Measurements from ENCODE around the gene DLGAP4.

DNA sequence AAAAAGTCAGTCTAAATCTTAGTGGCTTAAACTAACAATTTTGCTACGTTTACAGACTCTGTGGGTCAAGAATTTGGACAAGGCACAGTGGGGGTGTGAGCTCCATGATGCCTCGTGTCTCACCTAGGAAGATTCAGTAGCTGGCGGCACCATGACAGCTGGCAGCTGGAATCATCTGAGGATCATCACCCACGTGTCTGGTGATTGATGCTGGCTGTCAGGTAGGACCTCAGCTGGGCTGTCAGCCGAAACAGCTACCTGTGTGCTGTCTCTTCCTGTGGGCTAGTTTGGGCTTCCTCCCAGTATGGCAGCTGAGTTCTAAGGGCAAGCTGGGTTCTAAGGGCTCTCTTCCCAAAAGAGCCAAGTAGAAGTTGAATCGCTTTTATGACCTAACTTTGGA, 26.4 kb upstream of the DLGAP4 start:
- no peak for TF ChIP-seq HCFC1 (IDR thresholded peaks at IDR 0.05; ENCODE audit: low read depth, low read length)
- no peak for TF ChIP-seq U2AF1 (optimal IDR thresholded peaks at IDR 0.05; ENCODE audit: low read depth, low read length)
- TF ChIP-seq, protein P1, sequence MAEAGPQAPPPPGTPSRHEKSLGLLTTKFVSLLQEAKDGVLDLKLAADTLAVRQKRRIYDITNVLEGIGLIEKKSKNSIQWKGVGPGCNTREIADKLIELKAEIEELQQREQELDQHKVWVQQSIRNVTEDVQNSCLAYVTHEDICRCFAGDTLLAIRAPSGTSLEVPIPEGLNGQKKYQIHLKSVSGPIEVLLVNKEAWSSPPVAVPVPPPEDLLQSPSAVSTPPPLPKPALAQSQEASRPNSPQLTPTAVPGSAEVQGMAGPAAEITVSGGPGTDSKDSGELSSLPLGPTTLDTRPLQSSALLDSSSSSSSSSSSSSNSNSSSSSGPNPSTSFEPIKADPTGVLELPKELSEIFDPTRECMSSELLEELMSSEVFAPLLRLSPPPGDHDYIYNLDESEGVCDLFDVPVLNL (CRISPR knock-in tag; IDR thresholded peaks at IDR 0.05; ENCODE audit: low read depth), result no peak
- no peak for TF ChIP-seq NR1H2 (CRISPR knock-in tag; IDR thresholded peaks at IDR 0.05)
- TF ChIP-seq, protein P2, sequence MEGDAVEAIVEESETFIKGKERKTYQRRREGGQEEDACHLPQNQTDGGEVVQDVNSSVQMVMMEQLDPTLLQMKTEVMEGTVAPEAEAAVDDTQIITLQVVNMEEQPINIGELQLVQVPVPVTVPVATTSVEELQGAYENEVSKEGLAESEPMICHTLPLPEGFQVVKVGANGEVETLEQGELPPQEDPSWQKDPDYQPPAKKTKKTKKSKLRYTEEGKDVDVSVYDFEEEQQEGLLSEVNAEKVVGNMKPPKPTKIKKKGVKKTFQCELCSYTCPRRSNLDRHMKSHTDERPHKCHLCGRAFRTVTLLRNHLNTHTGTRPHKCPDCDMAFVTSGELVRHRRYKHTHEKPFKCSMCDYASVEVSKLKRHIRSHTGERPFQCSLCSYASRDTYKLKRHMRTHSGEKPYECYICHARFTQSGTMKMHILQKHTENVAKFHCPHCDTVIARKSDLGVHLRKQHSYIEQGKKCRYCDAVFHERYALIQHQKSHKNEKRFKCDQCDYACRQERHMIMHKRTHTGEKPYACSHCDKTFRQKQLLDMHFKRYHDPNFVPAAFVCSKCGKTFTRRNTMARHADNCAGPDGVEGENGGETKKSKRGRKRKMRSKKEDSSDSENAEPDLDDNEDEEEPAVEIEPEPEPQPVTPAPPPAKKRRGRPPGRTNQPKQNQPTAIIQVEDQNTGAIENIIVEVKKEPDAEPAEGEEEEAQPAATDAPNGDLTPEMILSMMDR (IDR thresholded peaks at IDR 0.05 in 2 of 3, conservative IDR thresholded peaks at IDR 0.05 in 1 of 3; ENCODE audit: insufficient read depth in 2 of 3, low read depth in 1 of 3, low read length in 3 of 3), result no peak
- TF ChIP-seq ZNF23 (CRISPR knock-in tag; IDR thresholded peaks at IDR 0.05), result no peak

Measured in K562 (cell line).